Sigmoid colon (tissue), 7 donors: ENCODE measurements around the gene MOB1A. TPM values are rescaled to one million over a fixed set of nuclear protein-coding genes. Genes with fewer than 3 reads are reported as not detected.
"Not testable (repeated sequence)": the region's sequence is repeated elsewhere in the genome, so short reads cannot be mapped to it uniquely, and the experiment has no call there.

Experiments used
- DNase-seq: peaks from one replicate; pipeline ENCODE4 v3.0.0-alpha.2; 2019
- H3K27ac ChIP-seq, 4 donors: fragments of 200-600 bp; sonication (generic); one replicate each; pipeline ENCODE4 v1.5.1; 2016 to 2019; ENCODE audit warnings: mild to moderate bottlenecking in 1 of 4
- H3K27me3 ChIP-seq, 3 donors: fragments of 200-600 bp; sonication (generic); one replicate each; pipeline ENCODE4 v1.5.1; 2019; ENCODE audit warnings: mild to moderate bottlenecking in 1 of 3
- H3K36me3 ChIP-seq, 4 donors: fragments of 200-600 bp; sonication (generic); one replicate each; pipeline ENCODE4 v1.5.1; 2016 to 2019
- H3K4me1 ChIP-seq, 4 donors: fragments of 200-600 bp; sonication (generic); one replicate each; pipeline ENCODE4 v1.5.1; 2017 to 2019
- H3K4me3 ChIP-seq, 4 donors: fragments of 200-600 bp; sonication (generic); one replicate each; pipeline ENCODE4 v1.5.1; 2017 to 2019; ENCODE audit warnings: mild to moderate bottlenecking in 2 of 4, moderate library complexity in 1 of 4
- H3K9me3 ChIP-seq, 4 donors: fragments of 200-600 bp in 3 of 4; sonication (generic) in 3 of 4; one replicate each; pipeline versions ENCODE4 v1.5.1 to v1.6.1; 2013 to 2019
- CTCF ChIP-seq, 4 experiments: fragments of 450-650 bp in 3 of 4; fragments of 200-600 bp in 1 of 4; IDR thresholded peaks; one replicate each; pipeline ENCODE4 v1.5.1; 2016 to 2019; ENCODE audit warnings: antibody characterized with exemption in 4 of 4, mild to moderate bottlenecking in 3 of 4, moderate library complexity in 2 of 4
- EP300 ChIP-seq, 4 donors: sonication (generic); formaldehyde crosslinking; IDR thresholded peaks; one replicate each; pipeline ENCODE4 v1.6.1; 2017; ENCODE audit warnings: antibody characterized with exemption in 4 of 4
- POLR2A ChIP-seq, 2 donors: fragments of 450-650 bp; IDR thresholded peaks; one replicate each; pipeline ENCODE4 v1.6.1; 2016; ENCODE audit warnings: antibody characterized with exemption in 2 of 2, mild to moderate bottlenecking in 2 of 2, moderate library complexity in 2 of 2
- POLR2AphosphoS5 ChIP-seq, 4 donors: sonication (generic); formaldehyde crosslinking; IDR thresholded peaks; one replicate each; pipeline ENCODE4 v1.6.1; 2017; ENCODE audit warnings: antibody characterized with exemption in 4 of 4
- WGBS, 2 donors: extraction: QIAGEN DNeasy Blood & Tissue Kit; methylation state at CpG; one replicate each; pipeline ENCODE4 v1.1.7; 2013; 5-methylcytosine and 5-hydroxymethylcytosine counted together
- intact Hi-C: fragments of 100-400 bp; cut with DNase I; formaldehyde crosslinking; loops from one replicate; pipeline ENCODE4 v1.15.1; 2023
- polyA plus RNA-seq, 3 donors: library from polyadenylated mRNA; stranded (reverse); fragments of 200-250 nt; gene quantifications; one replicate each; pipeline ENCODE4 v1.2.3, GENCODE V29; 2013
- total RNA-seq, 4 donors: library from RNA; depleted of rRNA; stranded (reverse); fragments of >200 nt; gene quantifications; one replicate each; pipeline ENCODE4 v1.1.0, GENCODE V29; 2016
- donor health status: healthy with polysubstance abuse.
- donor health status: Bipolar disorder and iron deficiency.
- donor health status: healthy.

MOB1A gene
- total and polyA plus RNA-seq, 7 donors: 51.1 to 108 (median 85.1) TPM

GRCh38 chr2:74194799-74195198 is 16.1 kb upstream of the MOB1A start:
- DNase-seq: no peak
- WGBS, 2 donors: 19 to 72% methylated on average over 1 of the region's 1 CpG

GRCh38 chr2:74191596-74192380 is 13.1 kb upstream of the MOB1A start:
- Histone ChIP-seq H3K36me3 (no peaks in the 10 kb centered on the region), H3K4me3 (no peak overlapping the region), H3K27me3 (no peaks in the 10 kb centered on the region), H3K9me3 (no peaks in the 10 kb centered on the region), H3K4me1 (no peaks in the 10 kb centered on the region), H3K27ac (no peak overlapping the region)
- WGBS, 2 donors: 79 to 81% methylated on average over 6 of the region's 6 CpGs
- TF ChIP-seq EP300 (IDR thresholded peaks at IDR 0.05): no peak
- TF ChIP-seq CTCF (IDR thresholded peaks at IDR 0.05): no peak
- TF ChIP-seq POLR2A (IDR thresholded peaks at IDR 0.05): no peak
- no peak for TF ChIP-seq POLR2AphosphoS5 (IDR thresholded peaks at IDR 0.05)
- intact Hi-C loops: no loop called here
- DNase-seq: no peak

More at GRCh38 chr2:74194799-74195198, 16.1 kb upstream of the MOB1A start:
- peaks cover 0 to 12% (median 9%) of the 10 kb centered on the region in 4 donors for H3K4me1 ChIP-seq
- no peaks in the 10 kb centered on the region for H3K36me3 ChIP-seq
- H3K27me3 ChIP-seq: no peaks in the 10 kb centered on the region
- intact Hi-C loops: no loop called here
- no peak overlapping the region for H3K27ac ChIP-seq
- H3K4me3 ChIP-seq: no peak overlapping the region
- no peaks in the 10 kb centered on the region for H3K9me3 ChIP-seq
- TF ChIP-seq POLR2A (IDR thresholded peaks at IDR 0.05): no peak
- no peak for TF ChIP-seq POLR2AphosphoS5 (IDR thresholded peaks at IDR 0.05)
- TF ChIP-seq CTCF (IDR thresholded peaks at IDR 0.05): no peak
- no peak for TF ChIP-seq EP300 (IDR thresholded peaks at IDR 0.05)

- DNase-seq: no peak
- Histone ChIP-seq H3K4me1 (no peaks in the 10 kb centered on the region), H3K36me3 (no peaks in the 10 kb centered on the region), H3K9me3 (no peaks in the 10 kb centered on the region), H3K4me3 (no peak overlapping the region), H3K27ac (no peak overlapping the region), H3K27me3 (no peaks in the 10 kb centered on the region)
- 97% methylated on average over 3 of the region's 3 CpGs for WGBS, 2 donors
- intact Hi-C loops: no loop called here
- TF ChIP-seq CTCF (IDR thresholded peaks at IDR 0.05): no peak
- TF ChIP-seq POLR2A (IDR thresholded peaks at IDR 0.05): no peak
- TF ChIP-seq EP300 (IDR thresholded peaks at IDR 0.05): no peak
- TF ChIP-seq POLR2AphosphoS5 (IDR thresholded peaks at IDR 0.05): no peak
Measured at GRCh38 chr2:74188696-74189095, 10.0 kb upstream of the MOB1A start.

- H3K4me1 ChIP-seq: no peaks in the 10 kb centered on the region
Measured at GRCh38 chr2:74188018-74188601, 9.4 kb upstream of the MOB1A start.

GRCh38 chr2:74186706-74187105 is 8.0 kb upstream of the MOB1A start:
- H3K9me3 ChIP-seq, intact Hi-C loops, H3K36me3 ChIP-seq, H3K27ac ChIP-seq, H3K4me3 ChIP-seq, H3K4me1 ChIP-seq, H3K27me3 ChIP-seq, DNase-seq: not testable (repeated sequence)
- 94 to 96% methylated on average over 15 of the region's 15 CpGs for WGBS, 2 donors

More at GRCh38 chr2:74188018-74188601, 9.4 kb upstream of the MOB1A start:
- Histone ChIP-seq H3K27me3 (no peaks in the 10 kb centered on the region), H3K27ac (no peak overlapping the region), H3K4me3 (no peak overlapping the region), H3K36me3 (no peaks in the 10 kb centered on the region), H3K9me3 (no peaks in the 10 kb centered on the region)
- TF ChIP-seq EP300 (IDR thresholded peaks at IDR 0.05) (no peak), CTCF (IDR thresholded peaks at IDR 0.05) (no peak), POLR2A (IDR thresholded peaks at IDR 0.05) (no peak), POLR2AphosphoS5 (IDR thresholded peaks at IDR 0.05) (no peak)
- intact Hi-C loops: no loop called here
- DNase-seq: no peak
- WGBS, 2 donors: 90 to 91% methylated on average over 6 of the region's 6 CpGs
